Measurements from ENCODE around the gene CACNA1B. TPM values are rescaled to one million over a fixed set of nuclear protein-coding genes. Genes with fewer than 3 reads are reported as not detected.

Gene CACNA1B
- total and polyA plus RNA-seq, 2 experiments from 2014 or later: 0.39 to 0.60 TPM

- no peak overlapping the region for H3K27ac ChIP-seq
- no peaks in the 10 kb centered on the region for H3K9me3 ChIP-seq (ENCODE audit: low read depth)
- H3K36me3 ChIP-seq: no peaks in the 10 kb centered on the region
- no peaks in the 10 kb centered on the region for H3K4me1 ChIP-seq (ENCODE audit: low read depth)
- TF ChIP-seq CTCF (IDR thresholded peaks at IDR 0.05; ENCODE audit: low read depth, low read length): no peak
- DNase-seq (ENCODE audit: low read depth in 1 of 2, low spot score in 1 of 2): no peak
- H3K4me3 ChIP-seq: no peak overlapping the region
- no peaks in the 10 kb centered on the region for H3K27me3 ChIP-seq
Observed at GRCh38 chr9:138118601-138119071, 241.1 kb downstream of the CACNA1B start.

GRCh38 chr9:138119202-138120027 is 241.8 kb downstream of the CACNA1B start:
- Histone ChIP-seq H3K9me3 (ENCODE audit: low read depth) (no peaks in the 10 kb centered on the region), H3K4me3 (no peak overlapping the region), H3K4me1 (ENCODE audit: low read depth) (no peaks in the 10 kb centered on the region), H3K27ac (no peak overlapping the region), H3K36me3 (no peaks in the 10 kb centered on the region), H3K27me3 (no peaks in the 10 kb centered on the region)
- no peak for TF ChIP-seq CTCF (IDR thresholded peaks at IDR 0.05; ENCODE audit: low read depth, low read length)
- DNase-seq (ENCODE audit: low read depth in 1 of 2, low spot score in 1 of 2): no peak

GRCh38 chr9:138120072-138120471 is 242.5 kb downstream of the CACNA1B start:
- H3K27ac ChIP-seq: no peak overlapping the region

GRCh38 chr9:138120511-138121437 is 243.2 kb downstream of the CACNA1B start:
- no peak for DNase-seq (ENCODE audit: low read depth in 1 of 2, low spot score in 1 of 2)
- no peak overlapping the region for H3K27ac ChIP-seq
- no peak overlapping the region for H3K4me3 ChIP-seq
- TF ChIP-seq CTCF (IDR thresholded peaks at IDR 0.05; ENCODE audit: low read depth, low read length): no peak
- no peaks in the 10 kb centered on the region for H3K27me3 ChIP-seq
- no peaks in the 10 kb centered on the region for H3K9me3 ChIP-seq (ENCODE audit: low read depth)
- no peaks in the 10 kb centered on the region for H3K36me3 ChIP-seq
- no peaks in the 10 kb centered on the region for H3K4me1 ChIP-seq (ENCODE audit: low read depth)

More at GRCh38 chr9:138120072-138120471, 242.5 kb downstream of the CACNA1B start:
- H3K36me3 ChIP-seq: no peaks in the 10 kb centered on the region
- TF ChIP-seq CTCF (IDR thresholded peaks at IDR 0.05; ENCODE audit: low read depth, low read length): no peak
- no peaks in the 10 kb centered on the region for H3K27me3 ChIP-seq
- no peaks in the 10 kb centered on the region for H3K4me1 ChIP-seq (ENCODE audit: low read depth)
- no peak overlapping the region for H3K4me3 ChIP-seq
- DNase-seq (ENCODE audit: low read depth in 1 of 2, low spot score in 1 of 2): no peak
- H3K9me3 ChIP-seq (ENCODE audit: low read depth): no peaks in the 10 kb centered on the region

- Histone ChIP-seq H3K27ac (no peak overlapping the region), H3K4me1 (ENCODE audit: low read depth) (no peaks in the 10 kb centered on the region), H3K36me3 (no peaks in the 10 kb centered on the region), H3K4me3 (no peak overlapping the region), H3K27me3 (no peaks in the 10 kb centered on the region), H3K9me3 (ENCODE audit: low read depth) (no peaks in the 10 kb centered on the region)
- DNase-seq (ENCODE audit: low read depth in 1 of 2, low spot score in 1 of 2): no peak
- no peak for TF ChIP-seq CTCF (IDR thresholded peaks at IDR 0.05; ENCODE audit: low read depth, low read length)
Observed at GRCh38 chr9:138121438-138122050, 244.0 kb downstream of the CACNA1B start.
